Neuronal stem cell (in vitro differentiated cells): ENCODE results near the gene FAM53A.

Experiments used
- DNase-seq: peaks from one replicate; pipeline ENCODE4 v3.0.0-alpha.2; 2013; ENCODE audit warnings: low spot score
- H2AFZ ChIP-seq: one replicate; pipeline ENCODE4 v1.6.1; 2013; ENCODE audit warnings: mild to moderate bottlenecking, low read length, inconsistent platforms
- H2AK5ac ChIP-seq: 2 replicates; pipeline ENCODE4 v1.6.1; 2013; ENCODE audit warnings: low read depth, mild to moderate bottlenecking, inconsistent platforms, low read length, moderate library complexity, mixed read lengths
- H2BK120ac ChIP-seq: 2 replicates; pipeline ENCODE4 v1.6.1; 2013; ENCODE audit warnings: low read depth, mild to moderate bottlenecking, inconsistent platforms, low read length, moderate library complexity, mixed read lengths
- H2BK12ac ChIP-seq: one replicate; pipeline ENCODE4 v1.6.1; 2013; ENCODE audit warnings: low read length, inconsistent platforms
- H2BK15ac ChIP-seq: 2 replicates; pipeline ENCODE4 v1.6.1; 2013; ENCODE audit warnings: mild to moderate bottlenecking, low read length, inconsistent platforms, mixed read lengths
- H2BK5ac ChIP-seq: one replicate; pipeline ENCODE4 v1.6.1; 2013; ENCODE audit warnings: inconsistent platforms, mild to moderate bottlenecking, low read length, moderate library complexity
- H3K14ac ChIP-seq: one replicate; pipeline ENCODE4 v1.6.1; 2013; ENCODE audit warnings: low read length, inconsistent platforms
- H3K18ac ChIP-seq: 2 replicates; pipeline ENCODE4 v1.6.1; 2013; ENCODE audit warnings: low read length, inconsistent platforms
- H3K23ac ChIP-seq: 2 replicates; pipeline ENCODE4 v1.6.1; 2013; ENCODE audit warnings: low read depth, mild to moderate bottlenecking, mixed read lengths, low read length, inconsistent platforms; ENCODE audit not compliant: poor library complexity
- H3K27ac ChIP-seq: replicated peaks from 3 replicates; pipeline ENCODE4 v1.5.1; 2013; ENCODE audit warnings: low read length, inconsistent platforms
- H3K27me3 ChIP-seq, 3 experiments: 2 replicates each; pipeline ENCODE4 v1.6.1; 2013; ENCODE audit warnings: low read length in 3 of 3, mild to moderate bottlenecking in 2 of 3, inconsistent platforms in 1 of 3, low read depth in 1 of 3, mixed read lengths in 1 of 3, moderate library complexity in 1 of 3; ENCODE audit not compliant: control insufficient read depth in 3 of 3, insufficient read depth in 3 of 3
- H3K36me3 ChIP-seq, 2 donors: replicated peaks in 1 of 2; 2 replicates each; pipeline ENCODE4 v1.6.1; 2013; ENCODE audit warnings: low read length in 2 of 2; ENCODE audit not compliant: control insufficient read depth in 2 of 2, insufficient read depth in 2 of 2
- H3K4ac ChIP-seq: 2 replicates; pipeline ENCODE4 v1.6.1; 2013; ENCODE audit warnings: inconsistent platforms, mild to moderate bottlenecking, low read length, moderate library complexity
- H3K4me1 ChIP-seq, 2 donors: 1 replicate in 1 of 2; 2 replicates in 1 of 2; pipeline ENCODE4 v1.6.1; 2013; ENCODE audit warnings: low read length in 2 of 2, low read depth in 1 of 2; ENCODE audit not compliant: control insufficient read depth in 2 of 2, insufficient read depth in 1 of 2
- H3K4me2 ChIP-seq: one replicate; pipeline ENCODE4 v1.6.1; 2013; ENCODE audit warnings: mild to moderate bottlenecking, low read length, inconsistent platforms; ENCODE audit not compliant: insufficient read depth, poor library complexity, severe bottlenecking
- H3K4me3 ChIP-seq, 2 donors: 2 replicates each; pipeline ENCODE4 v1.5.1; 2013; ENCODE audit warnings: low read length in 2 of 2, mild to moderate bottlenecking in 2 of 2, inconsistent platforms in 1 of 2, moderate library complexity in 1 of 2
- H3K79me1 ChIP-seq: one replicate; pipeline ENCODE4 v1.6.1; 2013; ENCODE audit warnings: low read depth, mild to moderate bottlenecking, inconsistent platforms, low read length, moderate library complexity
- H3K9ac ChIP-seq: one replicate; pipeline ENCODE4 v1.6.1; 2013; ENCODE audit warnings: mild to moderate bottlenecking, low read depth, low read length, inconsistent platforms; ENCODE audit not compliant: poor library complexity
- H3K9me3 ChIP-seq, 2 donors: replicated peaks in 1 of 2; 2 replicates each; pipeline versions ENCODE3 to v1.6.1; 2013; ENCODE audit warnings: low read length in 2 of 2, mild to moderate bottlenecking in 2 of 2, inconsistent platforms in 1 of 2, low read depth in 1 of 2, mixed read lengths in 1 of 2, moderate library complexity in 1 of 2; ENCODE audit not compliant: control insufficient read depth in 2 of 2, insufficient read depth in 1 of 2
- H4K8ac ChIP-seq: one replicate; pipeline ENCODE4 v1.6.1; 2013; ENCODE audit warnings: low read depth, mild to moderate bottlenecking, inconsistent platforms, low read length, moderate library complexity
- H4K91ac ChIP-seq: one replicate; pipeline ENCODE4 v1.6.1; 2013; ENCODE audit warnings: low read length, low read depth, mild to moderate bottlenecking, inconsistent platforms; ENCODE audit not compliant: poor library complexity
- WGBS, 2 donors: extraction: QIAGEN DNeasy Blood & Tissue Kit; methylation state at CpG; one replicate each; pipeline ENCODE4 v1.1.7; 2013; ENCODE audit warnings: missing lambda C conversion rate in 2 of 2, mixed read lengths in 1 of 2; ENCODE audit not compliant: insufficient read length in 2 of 2, insufficient replicate concordance in 1 of 2; ENCODE audit errors: extremely low coverage in 2 of 2; 5-methylcytosine and 5-hydroxymethylcytosine counted together

Gene FAM53A

DNA sequence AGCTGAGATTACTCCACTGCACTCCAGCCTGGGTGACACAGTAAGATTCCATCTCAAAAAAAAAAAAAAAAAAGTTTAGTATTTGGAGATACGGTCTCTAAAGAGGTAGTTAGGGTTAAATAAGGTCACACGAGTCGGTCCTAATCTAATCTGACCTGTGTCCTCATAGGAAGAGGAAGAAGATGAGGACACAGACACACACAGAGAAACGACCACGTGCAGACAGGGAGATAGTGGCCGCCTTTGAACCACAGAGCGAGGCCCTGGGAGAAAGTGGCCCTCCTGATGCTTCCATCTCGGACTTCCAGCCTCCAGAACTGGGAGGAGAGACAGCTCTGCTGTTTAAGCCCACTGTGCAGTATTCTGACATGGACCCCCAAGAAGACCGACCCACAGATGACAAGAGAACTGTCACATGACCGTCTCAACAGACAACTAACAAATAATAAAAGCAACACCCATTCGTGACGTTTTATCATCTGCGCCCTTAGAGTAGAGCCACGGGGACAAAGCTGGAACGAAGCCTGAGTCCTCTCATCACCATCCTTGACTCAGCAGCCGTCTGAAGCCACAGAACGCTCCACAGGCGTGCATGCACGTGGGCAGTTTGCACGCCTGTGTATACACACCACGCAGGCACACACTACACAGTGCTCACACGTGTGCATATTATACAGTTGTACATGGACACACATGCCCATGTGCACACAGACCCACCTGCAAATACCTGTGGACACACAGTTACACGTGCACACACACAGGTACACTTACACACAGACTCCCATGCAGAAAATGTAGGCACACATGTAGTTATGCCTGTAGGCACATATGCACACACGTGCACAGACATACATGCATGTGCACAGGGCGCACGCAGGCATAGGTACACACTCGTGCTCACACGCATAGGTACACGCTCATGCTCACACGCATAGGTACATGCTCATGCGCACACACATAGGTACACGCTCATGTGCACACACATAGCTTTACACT is 51.7 kb downstream of the FAM53A start:
- WGBS, 2 donors = no CpG with 5 or more reads among the region's 32 CpGs
- H3K4ac ChIP-seq = no peak overlapping the region
- H2BK15ac ChIP-seq = no peak overlapping the region
- peak overlapping the region; percentile 45 for H3K23ac ChIP-seq
- no peak overlapping the region for H2BK120ac ChIP-seq
- DNase-seq = no peak
- no peak overlapping the region for H2BK12ac ChIP-seq
- H4K91ac ChIP-seq = no peak overlapping the region
- no peak overlapping the region for H2AK5ac ChIP-seq
- no peak overlapping the region for H2AFZ ChIP-seq
- no peak overlapping the region for H3K4me2 ChIP-seq
- H3K18ac ChIP-seq = peak overlapping the region; percentile 7
- no peak overlapping the region for H4K8ac ChIP-seq
- H3K36me3 ChIP-seq = no peaks in the 10 kb centered on the region
- no peak overlapping the region for H3K27ac ChIP-seq
- peaks cover 0 to 2% of the 10 kb centered on the region in 2 donors for H3K9me3 ChIP-seq
- peak overlapping the region in 1 of 2 donors; percentile 0 for H3K4me3 ChIP-seq
- H3K9ac ChIP-seq = no peak overlapping the region
- H3K27me3 ChIP-seq = peaks cover 0 to 8% (median 2%) of the 10 kb centered on the region in 3 experiments
- peak overlapping the region; percentile 59 for H3K14ac ChIP-seq
- peaks cover 0 to 2% of the 10 kb centered on the region in 2 donors for H3K4me1 ChIP-seq
- H2BK5ac ChIP-seq = no peak overlapping the region
- no peaks in the 10 kb centered on the region for H3K79me1 ChIP-seq

DNA sequence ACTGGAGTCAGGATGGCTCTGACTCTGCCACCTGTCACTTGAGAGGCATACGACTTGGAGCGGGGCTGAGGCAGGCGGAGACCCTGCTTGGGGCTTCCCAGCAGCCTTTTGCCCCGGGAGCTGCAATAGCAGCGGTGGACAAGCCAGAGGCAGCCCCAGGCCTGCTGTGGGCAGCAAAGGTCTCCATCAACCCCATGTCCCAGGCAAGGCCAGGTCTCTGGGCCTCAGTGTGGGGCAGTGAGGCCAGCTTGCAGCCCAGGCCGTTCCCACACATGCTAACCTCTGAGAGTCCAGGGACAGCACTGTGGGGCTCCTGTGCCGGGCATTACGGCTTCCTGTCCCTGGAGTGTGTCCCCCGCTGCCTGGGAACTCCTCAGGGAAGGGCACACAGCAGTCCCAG is 53.0 kb downstream of the FAM53A start:
- Histone ChIP-seq H2BK120ac (no peak overlapping the region), H3K36me3 (no peaks in the 10 kb centered on the region), H3K23ac (no peak overlapping the region), H2BK5ac (peak overlapping the region; percentile 39), H2AFZ (no peak overlapping the region), H3K27me3 (peaks cover 0 to 8% (median 0%) of the 10 kb centered on the region in 3 experiments), H3K9ac (no peak overlapping the region), H3K4me2 (no peak overlapping the region), H3K18ac (peak overlapping the region; percentile 28), H2BK15ac (no peak overlapping the region), H3K9me3 (no peaks in the 10 kb centered on the region), H4K8ac (no peak overlapping the region), H2BK12ac (no peak overlapping the region), H3K4me1 (peaks cover 0 to 2% of the 10 kb centered on the region in 2 donors), H4K91ac (no peak overlapping the region), H3K4ac (no peak overlapping the region), H3K14ac (peak overlapping the region; percentile 82), H3K27ac (no peak overlapping the region), H2AK5ac (peak overlapping the region; percentile 63), H3K79me1 (no peaks in the 10 kb centered on the region), H3K4me3 (peak overlapping the region in 1 of 2 donors; percentile 16)
- WGBS, 2 donors = no CpG with 5 or more reads among the region's 9 CpGs
- DNase-seq = no peak

DNA sequence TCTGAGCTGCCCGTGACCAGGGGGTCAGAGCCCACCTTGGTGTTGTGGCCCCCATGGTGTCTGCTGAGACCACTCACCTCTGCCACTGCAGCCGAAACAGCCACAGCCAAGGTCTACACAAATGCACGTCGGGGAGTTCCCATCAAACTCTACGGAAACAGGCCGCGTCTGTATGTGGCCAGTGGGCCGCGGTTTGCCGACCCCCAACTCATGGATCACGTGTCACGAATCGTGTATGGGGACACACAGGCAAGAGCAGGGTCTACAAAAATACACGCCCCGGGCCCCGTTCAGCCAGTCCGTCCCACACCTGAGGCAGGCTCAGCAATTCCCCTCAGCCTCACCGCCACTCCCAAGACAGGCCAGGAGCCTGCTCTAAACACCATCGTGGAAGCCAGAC is 53.8 kb downstream of the FAM53A start:
- H3K4ac ChIP-seq = no peak overlapping the region
- peak overlapping the region; percentile 95 for H2AK5ac ChIP-seq
- H3K4me2 ChIP-seq = no peak overlapping the region
- H3K4me1 ChIP-seq = peaks cover 0 to 2% of the 10 kb centered on the region in 2 donors
- no peak overlapping the region for H3K14ac ChIP-seq
- no peak overlapping the region for H2AFZ ChIP-seq
- peak overlapping the region; percentile 20 for H3K23ac ChIP-seq
- DNase-seq = no peak
- H3K27ac ChIP-seq = no peak overlapping the region
- peak overlapping the region; percentile 37 for H2BK15ac ChIP-seq
- H4K8ac ChIP-seq = peak overlapping the region; percentile 82
- H2BK12ac ChIP-seq = no peak overlapping the region
- peak overlapping the region; percentile 28 for H3K18ac ChIP-seq
- H3K36me3 ChIP-seq = no peaks in the 10 kb centered on the region
- no peak overlapping the region for H2BK120ac ChIP-seq
- no peak overlapping the region for H3K4me3 ChIP-seq
- peak overlapping the region; percentile 50 for H3K9ac ChIP-seq
- peaks cover 0 to 8% (median 0%) of the 10 kb centered on the region in 3 experiments for H3K27me3 ChIP-seq
- whole genome bisulfite sequencing, 2 donors = no CpG with 5 or more reads among the region's 19 CpGs
- no peak overlapping the region for H2BK5ac ChIP-seq
- H3K79me1 ChIP-seq = no peaks in the 10 kb centered on the region
- H3K9me3 ChIP-seq = peaks cover 0 to 3% of the 10 kb centered on the region in 2 donors
- no peak overlapping the region for H4K91ac ChIP-seq

DNA sequence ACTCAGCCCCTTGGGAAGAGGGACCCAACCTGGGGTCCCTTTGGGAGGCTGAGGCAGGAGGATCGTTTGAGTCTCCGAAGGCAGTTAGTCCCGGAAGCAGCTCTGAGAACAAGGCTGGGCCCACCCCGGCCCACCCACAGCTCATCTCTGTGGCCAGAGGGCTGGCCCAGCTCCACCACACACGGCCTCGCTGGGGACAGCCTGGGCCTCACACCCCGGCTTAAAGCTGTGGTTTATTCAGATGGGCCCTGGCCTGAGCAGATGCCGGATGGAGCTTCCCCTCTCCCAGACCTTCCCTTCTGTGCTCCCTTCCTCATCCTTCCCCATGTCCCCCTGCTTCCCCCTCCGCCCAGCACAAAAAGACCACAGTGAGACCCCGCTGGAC is 54.4 kb downstream of the FAM53A start:
- Histone ChIP-seq H2BK12ac (peak overlapping the region; percentile 58), H4K8ac (no peak overlapping the region), H3K18ac (no peak overlapping the region), H3K36me3 (no peaks in the 10 kb centered on the region), H3K79me1 (no peaks in the 10 kb centered on the region), H2AFZ (peak overlapping the region; percentile 76), H3K27ac (no peak overlapping the region), H3K9ac (no peak overlapping the region), H3K14ac (no peak overlapping the region), H3K9me3 (peaks cover 0 to 3% of the 10 kb centered on the region in 2 donors), H2BK15ac (peak overlapping the region; percentile 64), H3K23ac (peak overlapping the region; percentile 65), H3K4me2 (no peak overlapping the region), H2BK120ac (no peak overlapping the region), H3K4ac (no peak overlapping the region), H3K4me1 (peaks cover 0 to 2% of the 10 kb centered on the region in 2 donors), H3K27me3 (peaks cover 0 to 8% (median 0%) of the 10 kb centered on the region in 3 experiments), H3K4me3 (no peak overlapping the region), H2BK5ac (peak overlapping the region; percentile 90), H2AK5ac (peak overlapping the region; percentile 95), H4K91ac (no peak overlapping the region)
- no peak for DNase-seq
- WGBS, 2 donors = no CpG with 5 or more reads among the region's 10 CpGs
